ENCODE measurements around the gene SLC24A5. TPM values are rescaled to one million over a fixed set of nuclear protein-coding genes. Genes with fewer than 3 reads are reported as not detected.

Gene SLC24A5
- total and polyA plus RNA-seq, 4 experiments from 2014 or later, result not detected

- DNase-seq, result no peak
- Histone ChIP-seq H3K4me1 (ENCODE audit: insufficient read depth, low read length) (no peaks in the 10 kb centered on the region), H3K36me3 (ENCODE audit: insufficient read depth, low read length) (no peaks in the 10 kb centered on the region), H3K27me3 (ENCODE audit: insufficient read depth, low read length) (no peaks in the 10 kb centered on the region), H3K4me3 (ENCODE audit: low read length in 2 of 2) (no peak overlapping the region), H3K27ac (ENCODE audit: low read depth, low read length) (no peak overlapping the region), H3K9me3 (ENCODE audit: control insufficient read depth in 1 of 2, low read length in 2 of 2) (no peaks in the 10 kb centered on the region)
- Mint-ChIP-seq H3K4me1 (no peaks in the 10 kb centered on the region), H3K27me3 (peaks cover 6 to 16% of the 10 kb centered on the region in 2 donors), H3K27ac (no peak overlapping the region), H3K36me3 (no peaks in the 10 kb centered on the region), H3K4me3 (no peak overlapping the region), H3K9me3 (peaks cover 0 to 5% (median under 1%) of the 10 kb centered on the region in 8 donors)
- ChIA-PET CTCF (ENCODE audit: partially characterized antibody) (no interaction called here), POLR2A (ENCODE audit: partially characterized antibody) (no interaction called here)
- intact Hi-C loops (cut with micrococcal nuclease), result no loop called here
These were observed 64.7 kb downstream of the SLC24A5 start for GRCh38 chr15:48185529-48185928.

- peaks cover 11 to 17% of the 10 kb centered on the region in 2 donors for H3K27me3 Mint-ChIP-seq
- Histone ChIP-seq H3K36me3 (ENCODE audit: insufficient read depth, low read length) (no peaks in the 10 kb centered on the region), H3K9me3 (ENCODE audit: control insufficient read depth in 1 of 2, low read length in 2 of 2) (no peaks in the 10 kb centered on the region), H3K4me3 (ENCODE audit: low read length in 2 of 2) (no peak overlapping the region), H3K27ac (ENCODE audit: low read depth, low read length) (no peak overlapping the region), H3K27me3 (ENCODE audit: insufficient read depth, low read length) (no peaks in the 10 kb centered on the region), H3K4me1 (ENCODE audit: insufficient read depth, low read length) (no peaks in the 10 kb centered on the region)
- POLR2A ChIA-PET (ENCODE audit: partially characterized antibody), result no interaction called here
- H3K36me3 Mint-ChIP-seq, result no peaks in the 10 kb centered on the region
- no peak for DNase-seq
- no peak overlapping the region for H3K27ac Mint-ChIP-seq
- peaks cover 0 to 7% (median 1%) of the 10 kb centered on the region in 8 donors for H3K9me3 Mint-ChIP-seq
- CTCF ChIA-PET (ENCODE audit: partially characterized antibody), result no interaction called here
- intact Hi-C loops (cut with micrococcal nuclease), result no loop called here
- H3K4me1 Mint-ChIP-seq, result peaks cover 0 to under 1% (median 0%) of the 10 kb centered on the region in 4 donors
- no peak overlapping the region for H3K4me3 Mint-ChIP-seq
These were observed 65.5 kb downstream of the SLC24A5 start for GRCh38 chr15:48186271-48186670.

DNA sequence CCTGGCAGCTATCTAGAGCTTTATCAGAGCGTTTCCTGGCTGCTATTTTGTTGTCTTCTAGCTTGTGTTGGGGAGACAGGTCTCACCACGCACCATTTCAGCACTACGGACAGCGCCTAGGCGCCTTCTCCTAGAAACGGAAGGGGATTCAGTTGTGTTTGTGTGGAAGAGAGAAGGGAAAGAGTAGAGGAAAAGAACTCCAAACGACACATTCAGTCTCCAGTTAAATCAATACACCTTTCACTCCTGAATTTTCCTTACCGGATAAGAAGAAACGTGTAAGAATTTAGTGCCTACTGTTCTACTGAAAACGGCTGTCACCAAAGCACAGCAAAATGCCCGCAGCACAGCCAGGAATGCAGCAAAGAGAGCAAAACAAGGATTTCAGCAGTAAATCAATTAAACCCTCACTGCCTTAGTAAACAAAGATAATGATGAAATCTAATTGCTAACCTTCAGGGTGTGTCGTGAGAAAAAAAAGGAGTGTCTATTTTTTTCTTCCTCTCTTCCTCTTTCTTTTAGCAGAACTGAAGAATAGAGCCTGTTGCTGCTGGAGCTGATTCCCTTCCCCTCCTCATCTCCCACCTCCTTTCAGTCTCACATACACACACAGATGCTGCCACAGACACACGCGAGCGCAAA lies 70.3 kb downstream of the SLC24A5 start:
- Mint-ChIP-seq H3K4me3 (no peak overlapping the region), H3K27me3 (peaks cover 16 to 22% of the 10 kb centered on the region in 2 donors), H3K36me3 (no peaks in the 10 kb centered on the region), H3K9me3 (peaks cover 0 to 12% (median 1%) of the 10 kb centered on the region in 8 donors), H3K4me1 (peaks cover 0 to 2% (median 0%) of the 10 kb centered on the region in 4 donors), H3K27ac (no peak overlapping the region)
- Histone ChIP-seq H3K9me3 (ENCODE audit: control insufficient read depth in 1 of 2, low read length in 2 of 2) (no peaks in the 10 kb centered on the region), H3K4me3 (ENCODE audit: low read length in 2 of 2) (no peak overlapping the region), H3K36me3 (ENCODE audit: insufficient read depth, low read length) (no peaks in the 10 kb centered on the region), H3K27me3 (ENCODE audit: insufficient read depth, low read length) (peaks cover 6% of the 10 kb centered on the region), H3K4me1 (ENCODE audit: insufficient read depth, low read length) (no peaks in the 10 kb centered on the region), H3K27ac (ENCODE audit: low read depth, low read length) (no peak overlapping the region)
- ChIA-PET POLR2A (ENCODE audit: partially characterized antibody) (no interaction called here), CTCF (ENCODE audit: partially characterized antibody) (no interaction called here)
- intact Hi-C loops (cut with micrococcal nuclease), result loop anchor here (10.0 kb wide), 1 partner anchor 64 kb away; no protein-coding TSS in a partner anchor
- peak in 4 of 5 donors; percentile 1 to 19 (median 4) for DNase-seq

DNA sequence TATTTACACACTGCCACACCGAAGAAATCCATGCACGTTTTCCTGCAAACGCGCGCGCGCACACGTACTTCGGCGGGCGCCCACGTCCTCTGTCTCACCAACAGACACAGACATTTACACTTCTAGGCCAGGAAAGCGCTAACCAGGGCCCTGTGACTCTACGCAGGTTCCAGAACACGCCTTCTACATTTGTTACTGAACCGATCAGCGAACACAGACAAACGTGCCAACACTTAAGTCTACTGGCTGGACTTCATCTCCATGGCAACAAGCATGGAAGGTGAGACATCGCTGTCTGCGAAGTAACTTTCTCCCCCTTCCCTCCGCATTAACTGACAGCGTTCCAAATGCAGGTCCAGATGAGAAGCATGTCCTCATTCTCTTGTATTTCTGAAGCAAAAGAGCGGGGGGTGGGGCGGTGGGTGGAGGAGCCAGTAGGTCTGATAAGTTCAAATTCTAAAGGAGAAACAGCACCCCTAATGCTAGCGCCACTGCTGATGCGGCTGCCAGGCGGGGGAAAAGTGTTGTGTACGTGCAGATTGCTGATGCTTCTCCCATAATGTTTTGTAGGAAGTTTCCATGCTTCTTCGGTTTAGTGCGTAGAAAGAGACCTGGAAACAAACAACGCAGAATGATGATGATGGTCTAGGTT lies 70.9 kb downstream of the SLC24A5 start, which contains the start of gene CTXN2:
Gene CTXN2, plus strand, starts transcription at position 92 of the 652 bp plus-strand sequence. CDS start 9,636 bp downstream, outside the sequence.
- POLR2A ChIA-PET (ENCODE audit: partially characterized antibody), result no interaction called here
- no peak for DNase-seq
- Mint-ChIP-seq H3K4me3 (no peak within 1 kb of the TSS), H3K27ac (no peak within 1 kb of the TSS), H3K9me3 (peaks cover 0 to 12% (median 1%) of the 10 kb centered on the region in 8 donors), H3K4me1 (peaks cover 0 to 2% (median 0%) of the 10 kb centered on the region in 4 donors), H3K36me3 (no peaks in the 10 kb centered on the region), H3K27me3 (peaks cover 15 to 21% of the 10 kb centered on the region in 2 donors)
- CTCF ChIA-PET (ENCODE audit: partially characterized antibody), result no interaction called here
- no peaks in the 10 kb centered on the region for H3K4me1 ChIP-seq (ENCODE audit: insufficient read depth, low read length)
- H3K4me3 ChIP-seq (ENCODE audit: low read length in 2 of 2), result no peak within 1 kb of the TSS
- H3K27ac ChIP-seq (ENCODE audit: low read depth, low read length), result no peak within 1 kb of the TSS
- H3K36me3 ChIP-seq (ENCODE audit: insufficient read depth, low read length), result no peaks in the 10 kb centered on the region
- no peaks in the 10 kb centered on the region for H3K9me3 ChIP-seq (ENCODE audit: control insufficient read depth in 1 of 2, low read length in 2 of 2)
- intact Hi-C loops (cut with micrococcal nuclease), result loop anchor here (10.0 kb wide), 1 partner anchor 63 kb away; no protein-coding TSS in a partner anchor
- H3K27me3 ChIP-seq (ENCODE audit: insufficient read depth, low read length), result peaks cover 6% of the 10 kb centered on the region

Other genes with a start within 250 kb of the SLC24A5 start
- gene MYEF2, start 57.3 kb downstream of the SLC24A5 start, total RNA-seq, result 10 to 100 TPM; 18.8 to 18.9 TPM
- 1 to 10 TPM; 1.6 to 2.0 TPM for gene MYEF2, start 57.3 kb downstream of the SLC24A5 start, polyA plus RNA-seq
- gene CTXN2, start 70.7 kb downstream of the SLC24A5 start, total RNA-seq, result not detected
- gene CTXN2, start 70.7 kb downstream of the SLC24A5 start, polyA plus RNA-seq, result not detected
- gene SLC12A1, start 85.3 kb downstream of the SLC24A5 start, total RNA-seq, result not detected
- not detected for gene SLC12A1, start 85.3 kb downstream of the SLC24A5 start, polyA plus RNA-seq
- 100 to 1,000 TPM; 127 to 131 TPM for gene DUT, start 210.4 kb downstream of the SLC24A5 start, total RNA-seq
- 100 to 1,000 TPM; 144 to 178 TPM for gene DUT, start 210.4 kb downstream of the SLC24A5 start, polyA plus RNA-seq